Astrocyte of the cerebellum (primary cell): ENCODE measurements around the gene EPB41L1.

ENCODE experiments used
- DNase-seq: peaks from one replicate; pipeline ENCODE4 v3.0.0-alpha.2; 2011; ENCODE audit warnings: low read depth
- H3K4me3 ChIP-seq: 2 replicates; pipeline ENCODE4 v1.5.1; 2011; ENCODE audit warnings: mild to moderate bottlenecking, low read depth, low read length, moderate library complexity
- CTCF ChIP-seq: IDR thresholded peaks from 2 replicates; pipeline ENCODE4 v1.5.1; 2012; ENCODE audit warnings: low read length, low read depth, moderate library complexity, mild to moderate bottlenecking; ENCODE audit errors: missing control alignments
- in situ Hi-C: cut with HindIII; loops from 2 replicates; pipeline ENCODE4 v1.10.0; 2017; ENCODE audit warnings: low sequenced_read_pairs

Gene EPB41L1

GRCh38 chr20:36141310-36141709 lies 13.2 kb upstream of the EPB41L1 start:
- TF ChIP-seq CTCF, result no peak
- DNase-seq, result no peak
- H3K4me3 ChIP-seq, result no peak overlapping the region
- in situ Hi-C loops, result no loop called here

- TF ChIP-seq CTCF, result no peak
- in situ Hi-C loops, result no loop called here
- H3K4me3 ChIP-seq, result no peak overlapping the region
- no peak for DNase-seq
These were observed 10.2 kb upstream of the EPB41L1 start for GRCh38 chr20:36144336-36144735.

GRCh38 chr20:36145877-36146707 lies 8.4 kb upstream of the EPB41L1 start:
- H3K4me3 ChIP-seq, result no peak overlapping the region
- no peak for DNase-seq
- in situ Hi-C loops, result no loop called here
- TF ChIP-seq CTCF, result no peak

- in situ Hi-C loops, result no loop called here
- no peak for DNase-seq
- no peak overlapping the region for H3K4me3 ChIP-seq
- TF ChIP-seq CTCF, result no peak
These were observed 6.8 kb upstream of the EPB41L1 start for GRCh38 chr20:36147690-36148089.

- H3K4me3 ChIP-seq, result no peak overlapping the region
- TF ChIP-seq CTCF, result no peak
- no peak for DNase-seq
- in situ Hi-C loops, result no loop called here
These were observed 6.1 kb upstream of the EPB41L1 start for GRCh38 chr20:36148439-36148838.

- no peak overlapping the region for H3K4me3 ChIP-seq
- DNase-seq, result no peak
- no peak for TF ChIP-seq CTCF
- in situ Hi-C loops, result no loop called here
These were observed 5.5 kb upstream of the EPB41L1 start for GRCh38 chr20:36149012-36149411.

GRCh38 chr20:36149469-36149868 lies 5.1 kb upstream of the EPB41L1 start:
- TF ChIP-seq CTCF, result no peak

More at GRCh38 chr20:36149469-36149868, 5.1 kb upstream of the EPB41L1 start:
- in situ Hi-C loops, result no loop called here
- no peak for DNase-seq
- H3K4me3 ChIP-seq, result no peak overlapping the region
